LNCaP clone FGC (cell line): ENCODE results near the gene RAP2A.

Experiments used
- DNase-seq: peaks from one replicate; pipeline ENCODE4 v3.0.0-alpha.2; 2011; ENCODE audit warnings: low read depth
- H3K4me3 ChIP-seq: 2 replicates; pipeline ENCODE4 v1.5.1; 2011; ENCODE audit warnings: mild to moderate bottlenecking, low read depth, low read length, control low read depth
- TF ChIP-seq, protein P1 (sequence below): IDR thresholded peaks from 2 replicates; pipeline ENCODE4 v1.5.1; 2012; ENCODE audit warnings: mild to moderate bottlenecking; ENCODE audit not compliant: control insufficient read depth, insufficient read depth; ENCODE audit errors: extremely low read depth

Gene RAP2A

GRCh38 chr13:97445522-97446187 lies 11.7 kb downstream of the RAP2A start:
- H3K4me3 ChIP-seq: no peak overlapping the region
- no peak for DNase-seq
- TF ChIP-seq, protein P1, sequence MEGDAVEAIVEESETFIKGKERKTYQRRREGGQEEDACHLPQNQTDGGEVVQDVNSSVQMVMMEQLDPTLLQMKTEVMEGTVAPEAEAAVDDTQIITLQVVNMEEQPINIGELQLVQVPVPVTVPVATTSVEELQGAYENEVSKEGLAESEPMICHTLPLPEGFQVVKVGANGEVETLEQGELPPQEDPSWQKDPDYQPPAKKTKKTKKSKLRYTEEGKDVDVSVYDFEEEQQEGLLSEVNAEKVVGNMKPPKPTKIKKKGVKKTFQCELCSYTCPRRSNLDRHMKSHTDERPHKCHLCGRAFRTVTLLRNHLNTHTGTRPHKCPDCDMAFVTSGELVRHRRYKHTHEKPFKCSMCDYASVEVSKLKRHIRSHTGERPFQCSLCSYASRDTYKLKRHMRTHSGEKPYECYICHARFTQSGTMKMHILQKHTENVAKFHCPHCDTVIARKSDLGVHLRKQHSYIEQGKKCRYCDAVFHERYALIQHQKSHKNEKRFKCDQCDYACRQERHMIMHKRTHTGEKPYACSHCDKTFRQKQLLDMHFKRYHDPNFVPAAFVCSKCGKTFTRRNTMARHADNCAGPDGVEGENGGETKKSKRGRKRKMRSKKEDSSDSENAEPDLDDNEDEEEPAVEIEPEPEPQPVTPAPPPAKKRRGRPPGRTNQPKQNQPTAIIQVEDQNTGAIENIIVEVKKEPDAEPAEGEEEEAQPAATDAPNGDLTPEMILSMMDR: no peak

DNA sequence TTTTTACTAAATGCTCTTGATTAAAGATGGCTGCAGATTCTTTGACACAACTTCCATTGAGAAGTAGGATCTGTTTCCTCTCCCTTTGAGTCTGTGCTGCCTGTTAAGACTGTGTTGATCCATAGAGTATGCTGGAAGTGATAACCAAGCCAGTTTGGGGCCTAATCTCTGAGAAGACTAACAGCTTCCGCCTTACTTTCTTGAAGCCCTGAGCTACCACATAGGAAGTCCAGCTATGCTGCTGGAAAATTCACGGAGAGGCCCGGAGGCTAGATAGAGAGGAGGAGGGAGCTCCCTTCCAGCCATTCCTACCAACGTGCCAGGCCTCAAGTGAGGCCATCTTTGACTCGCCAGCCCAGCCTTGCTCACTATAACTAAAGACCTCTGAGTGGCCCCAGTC lies 12.5 kb downstream of the RAP2A start:
- no peak overlapping the region for H3K4me3 ChIP-seq
- DNase-seq: no peak
- TF ChIP-seq, protein P1: no peak

- TF ChIP-seq, protein P1: no peak
- no peak overlapping the region for H3K4me3 ChIP-seq
- DNase-seq: no peak
Measured at GRCh38 chr13:97448503-97449251, 14.7 kb downstream of the RAP2A start.

- no peak overlapping the region for H3K4me3 ChIP-seq
- no peak for DNase-seq
- TF ChIP-seq, protein P1: no peak
Measured at GRCh38 chr13:97454699-97455098, 20.7 kb downstream of the RAP2A start.

DNA sequence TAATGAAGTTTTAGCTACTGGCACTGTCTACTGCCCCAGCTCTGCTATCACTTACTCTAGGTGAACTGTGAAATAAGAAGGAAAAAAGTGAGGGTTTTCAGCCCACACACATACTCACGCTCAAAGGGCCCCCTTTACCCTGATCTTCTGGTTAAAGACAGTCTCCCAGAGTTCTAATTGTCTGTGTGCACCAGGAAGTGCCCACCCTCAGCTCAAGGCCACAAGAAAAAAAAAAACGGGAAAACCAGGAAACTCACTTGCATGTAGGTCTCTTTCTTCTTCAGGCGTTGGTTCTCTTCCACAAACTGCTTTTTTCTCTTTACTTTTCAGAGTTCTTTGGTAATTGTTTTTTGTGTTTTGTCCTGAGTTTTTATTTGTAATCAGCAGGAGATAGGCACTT lies 22.1 kb downstream of the RAP2A start:
- no peak overlapping the region for H3K4me3 ChIP-seq
- no peak for DNase-seq
- TF ChIP-seq, protein P1: no peak

DNA sequence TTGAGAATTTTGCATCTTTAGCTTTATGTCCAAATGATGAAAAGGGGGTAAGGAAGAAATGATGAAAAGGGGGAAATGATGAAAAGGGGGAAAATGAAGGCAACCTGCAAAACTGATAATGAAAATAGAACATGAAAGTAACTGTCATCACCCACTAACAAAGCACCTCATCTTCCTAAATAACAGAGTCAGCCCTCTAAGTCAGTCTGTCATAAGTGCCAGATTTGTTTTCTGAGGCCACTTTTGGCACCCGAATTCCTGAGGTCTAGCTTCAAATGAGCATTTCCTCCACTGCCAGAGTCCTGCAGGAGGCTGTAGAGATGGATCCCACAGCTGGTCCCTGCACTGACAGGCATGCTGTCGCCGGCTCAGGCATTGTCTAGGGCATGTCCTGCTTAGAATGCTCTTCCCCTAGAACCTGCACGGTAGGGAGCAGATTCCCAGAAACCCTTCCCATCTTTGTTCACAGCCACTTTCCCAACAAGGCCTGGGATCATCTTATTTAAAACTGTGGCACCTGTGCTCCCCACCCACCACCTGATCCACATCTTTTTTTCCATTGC lies 25.3 kb downstream of the RAP2A start:
- DNase-seq: no peak
- TF ChIP-seq, protein P1: no peak
- no peak overlapping the region for H3K4me3 ChIP-seq
